Stomach smooth muscle (tissue), 2 donors: ENCODE results near the gene KMT2A.

Experiments used
- H3K27ac ChIP-seq: one replicate; pipeline ENCODE4 v1.7.0; 2013; ENCODE audit warnings: mild to moderate bottlenecking, low read length, inconsistent platforms
- H3K27me3 ChIP-seq, 2 donors: one replicate each; pipeline ENCODE4 v1.7.0; 2013; ENCODE audit warnings: low read length in 2 of 2; ENCODE audit not compliant: insufficient read depth in 2 of 2, control insufficient read depth in 1 of 2
- H3K36me3 ChIP-seq, 2 donors: one replicate each; pipeline ENCODE4 v1.7.0; 2013; ENCODE audit warnings: low read length in 2 of 2; ENCODE audit not compliant: control insufficient read depth in 2 of 2, insufficient read depth in 2 of 2
- H3K4me1 ChIP-seq: one replicate; pipeline ENCODE4 v1.7.0; 2013; ENCODE audit warnings: low read length; ENCODE audit not compliant: control insufficient read depth, insufficient read depth
- H3K4me3 ChIP-seq, 2 donors: one replicate each; pipeline ENCODE4 v1.7.0; 2013; ENCODE audit warnings: low read length in 2 of 2
- H3K9ac ChIP-seq, 2 donors: one replicate each; pipeline ENCODE4 v1.7.0; 2013; ENCODE audit warnings: low read length in 2 of 2, mild to moderate bottlenecking in 1 of 2
- H3K9me3 ChIP-seq, 2 donors: one replicate each; pipeline ENCODE4 v1.7.0; 2013; ENCODE audit warnings: low read length in 2 of 2; ENCODE audit not compliant: control insufficient read depth in 2 of 2
- donor health status: healthy.
- donor health status: Pancreatic carcinoma.

Gene KMT2A

GRCh38 chr11:118435290-118435892 lies 901 bp upstream of the KMT2A start:
- H3K27ac ChIP-seq: peak overlapping the region; percentile 58
- H3K9ac ChIP-seq: peak overlapping the region; percentile 8 to 47
- no peaks in the 10 kb centered on the region for H3K27me3 ChIP-seq
- no peaks in the 10 kb centered on the region for H3K36me3 ChIP-seq
- peak overlapping the region; percentile 83 to 88 for H3K4me3 ChIP-seq
- H3K4me1 ChIP-seq: peaks cover 27% of the 10 kb centered on the region
- H3K9me3 ChIP-seq: no peaks in the 10 kb centered on the region

- Histone ChIP-seq H3K36me3 (no peaks in the 10 kb centered on the region), H3K4me3 (peak overlapping the region; percentile 79 to 81), H3K9me3 (no peaks in the 10 kb centered on the region), H3K27me3 (no peaks in the 10 kb centered on the region), H3K27ac (peak overlapping the region; percentile 81), H3K9ac (peak overlapping the region; percentile 78 to 87), H3K4me1 (peaks cover 29% of the 10 kb centered on the region)
Observed at GRCh38 chr11:118436639-118437207, 431 bp downstream of the KMT2A start.

DNA sequence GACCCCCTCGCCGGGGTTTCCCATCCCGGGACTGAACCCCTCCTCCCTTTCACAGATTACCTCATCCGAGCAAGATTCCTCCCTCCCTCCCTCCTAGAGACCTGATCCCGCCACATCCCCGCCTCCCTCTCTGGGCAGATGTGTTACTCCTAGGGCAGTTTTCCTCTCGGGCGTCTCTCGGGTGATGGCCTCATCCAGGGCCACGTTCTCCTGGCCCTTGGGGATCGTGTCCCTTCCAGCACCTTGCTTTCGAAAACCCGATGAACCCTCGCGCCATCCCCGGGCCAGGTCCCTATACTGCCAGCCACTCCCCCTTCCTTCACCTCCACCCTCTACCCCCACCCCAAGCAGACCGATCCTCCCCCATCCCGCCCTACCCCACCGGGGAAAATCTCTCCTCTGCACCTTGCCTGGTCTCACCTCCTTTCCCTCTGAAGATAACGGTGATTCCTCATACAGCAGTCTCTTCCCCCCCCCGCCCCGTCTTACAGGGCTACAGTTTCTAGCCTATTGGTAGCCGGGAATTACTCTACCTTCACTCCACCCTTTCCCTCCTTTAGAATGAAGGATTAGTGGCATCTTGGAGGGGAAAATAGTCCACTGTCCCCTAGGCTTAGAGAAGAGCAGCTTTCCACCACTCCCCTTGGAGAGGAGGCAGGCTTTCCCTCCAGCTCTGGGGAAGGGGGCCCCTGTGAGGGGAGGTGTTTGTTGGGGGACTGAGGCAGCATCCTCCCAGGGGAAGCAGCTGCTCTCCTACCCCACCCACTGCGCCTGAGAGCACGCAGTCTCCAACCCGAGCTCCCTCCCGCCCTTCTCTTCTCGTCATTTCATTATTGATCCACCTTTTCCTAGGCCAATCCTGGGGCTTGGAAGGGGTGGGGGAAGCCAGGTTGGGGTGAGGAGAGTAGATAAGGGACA lies 1.2 kb downstream of the KMT2A start:
- peak overlapping the region; percentile 79 to 81 for H3K4me3 ChIP-seq
- H3K27ac ChIP-seq: peak overlapping the region; percentile 81
- no peaks in the 10 kb centered on the region for H3K36me3 ChIP-seq
- H3K27me3 ChIP-seq: no peaks in the 10 kb centered on the region
- H3K9me3 ChIP-seq: no peaks in the 10 kb centered on the region
- peak overlapping the region; percentile 78 to 87 for H3K9ac ChIP-seq
- peaks cover 30% of the 10 kb centered on the region for H3K4me1 ChIP-seq

- H3K9ac ChIP-seq: peak overlapping the region; percentile 71 to 87
- H3K4me1 ChIP-seq: peaks cover 30% of the 10 kb centered on the region
- H3K9me3 ChIP-seq: no peaks in the 10 kb centered on the region
- no peaks in the 10 kb centered on the region for H3K27me3 ChIP-seq
- H3K36me3 ChIP-seq: no peaks in the 10 kb centered on the region
- peak overlapping the region; percentile 81 for H3K27ac ChIP-seq
- peak overlapping the region; percentile 79 to 81 for H3K4me3 ChIP-seq
Observed at GRCh38 chr11:118438314-118438931, 2.1 kb downstream of the KMT2A start.

GRCh38 chr11:118439646-118440045 lies 3.4 kb downstream of the KMT2A start:
- H3K27ac ChIP-seq: no peak overlapping the region
- no peaks in the 10 kb centered on the region for H3K36me3 ChIP-seq
- no peak overlapping the region for H3K9ac ChIP-seq
- H3K9me3 ChIP-seq: no peaks in the 10 kb centered on the region
- H3K4me1 ChIP-seq: peaks cover 25% of the 10 kb centered on the region
- no peak overlapping the region for H3K4me3 ChIP-seq
- no peaks in the 10 kb centered on the region for H3K27me3 ChIP-seq

DNA sequence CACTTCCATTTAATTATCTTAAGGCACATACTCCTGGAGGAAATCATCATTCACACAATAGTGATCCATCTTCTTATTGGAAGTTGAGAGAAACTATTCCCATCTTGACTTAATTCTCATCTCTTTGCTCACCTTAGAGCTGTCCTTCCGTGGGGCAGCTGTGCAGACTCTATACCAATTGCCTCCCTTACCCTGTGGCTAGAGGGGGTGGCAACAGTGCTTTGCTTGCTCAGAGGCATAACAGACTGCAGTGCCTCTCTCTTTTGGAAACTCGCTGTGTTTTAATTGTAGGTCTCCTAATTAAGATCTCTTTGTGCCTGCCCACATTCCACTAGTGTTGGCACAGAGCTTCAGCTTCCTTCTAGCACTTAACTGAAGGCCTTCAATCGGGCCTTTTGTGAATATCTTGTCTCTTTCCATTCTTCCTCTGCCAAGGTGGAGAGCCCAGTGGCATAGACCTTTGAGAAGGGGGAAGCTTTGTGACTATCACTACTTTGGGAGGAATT lies 5.5 kb downstream of the KMT2A start:
- H3K4me1 ChIP-seq: peaks cover 17% of the 10 kb centered on the region
- no peaks in the 10 kb centered on the region for H3K36me3 ChIP-seq
- H3K9ac ChIP-seq: no peak overlapping the region
- H3K27ac ChIP-seq: no peak overlapping the region
- no peaks in the 10 kb centered on the region for H3K9me3 ChIP-seq
- peak overlapping the region in 1 of 2 donors; percentile 10 for H3K4me3 ChIP-seq
- H3K27me3 ChIP-seq: no peaks in the 10 kb centered on the region

DNA sequence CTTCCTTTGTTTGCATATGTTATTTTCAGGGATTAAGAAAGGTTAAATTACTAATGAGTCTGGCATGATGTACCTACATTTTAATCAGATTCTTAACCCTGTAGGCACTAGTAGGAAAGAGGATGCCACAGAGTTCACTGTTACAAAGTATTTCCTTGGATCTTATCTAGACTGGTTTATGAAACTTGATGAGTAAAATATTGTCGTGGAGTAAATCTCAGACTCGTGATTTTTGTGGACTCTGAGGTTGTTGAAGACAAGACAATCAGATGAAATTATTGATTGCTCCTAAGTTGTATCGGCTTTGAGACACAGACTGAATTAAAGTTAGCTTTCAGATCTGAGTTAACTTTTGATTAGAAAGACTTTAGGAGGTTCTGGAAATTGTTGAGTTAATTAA lies 6.0 kb downstream of the KMT2A start:
- Histone ChIP-seq H3K27ac (no peak overlapping the region), H3K9me3 (no peaks in the 10 kb centered on the region), H3K4me3 (no peak overlapping the region), H3K4me1 (peaks cover 17% of the 10 kb centered on the region), H3K27me3 (no peaks in the 10 kb centered on the region), H3K9ac (no peak overlapping the region), H3K36me3 (no peaks in the 10 kb centered on the region)

DNA sequence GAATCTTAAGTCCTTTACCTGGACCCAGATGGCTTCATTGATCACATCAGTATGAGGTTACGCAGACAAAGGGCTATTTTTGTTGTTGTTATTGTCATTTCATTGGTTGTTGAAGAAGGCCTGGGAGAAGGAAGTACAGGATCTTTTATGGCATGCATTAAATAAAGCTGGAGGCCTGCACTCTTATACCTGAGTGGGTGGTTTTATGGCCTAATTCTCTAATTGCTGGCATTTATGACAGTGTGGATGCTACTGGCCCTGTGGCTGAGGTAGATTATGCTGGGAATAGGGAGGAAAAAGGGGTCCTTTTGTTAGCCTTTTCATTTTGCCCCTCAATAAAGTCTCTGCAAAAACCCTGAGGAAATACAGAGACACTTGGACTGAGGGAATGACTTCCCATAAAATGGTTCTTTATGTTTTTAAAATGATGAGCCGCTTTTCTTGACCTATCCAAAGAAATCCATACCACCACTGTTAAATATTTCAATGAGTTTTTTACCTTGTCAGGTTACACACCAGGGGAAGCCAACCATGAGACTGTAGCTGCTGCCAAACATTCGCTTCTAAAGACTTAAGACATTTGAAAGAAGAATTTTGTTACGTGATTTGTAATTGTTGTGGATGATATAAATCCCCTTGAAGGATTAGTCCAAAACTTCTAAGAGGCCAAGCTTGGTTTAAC lies 6.8 kb downstream of the KMT2A start:
- H3K4me3 ChIP-seq: no peak overlapping the region
- H3K9ac ChIP-seq: no peak overlapping the region
- H3K36me3 ChIP-seq: no peaks in the 10 kb centered on the region
- peaks cover 10% of the 10 kb centered on the region for H3K4me1 ChIP-seq
- no peaks in the 10 kb centered on the region for H3K9me3 ChIP-seq
- no peak overlapping the region for H3K27ac ChIP-seq
- no peaks in the 10 kb centered on the region for H3K27me3 ChIP-seq

DNA sequence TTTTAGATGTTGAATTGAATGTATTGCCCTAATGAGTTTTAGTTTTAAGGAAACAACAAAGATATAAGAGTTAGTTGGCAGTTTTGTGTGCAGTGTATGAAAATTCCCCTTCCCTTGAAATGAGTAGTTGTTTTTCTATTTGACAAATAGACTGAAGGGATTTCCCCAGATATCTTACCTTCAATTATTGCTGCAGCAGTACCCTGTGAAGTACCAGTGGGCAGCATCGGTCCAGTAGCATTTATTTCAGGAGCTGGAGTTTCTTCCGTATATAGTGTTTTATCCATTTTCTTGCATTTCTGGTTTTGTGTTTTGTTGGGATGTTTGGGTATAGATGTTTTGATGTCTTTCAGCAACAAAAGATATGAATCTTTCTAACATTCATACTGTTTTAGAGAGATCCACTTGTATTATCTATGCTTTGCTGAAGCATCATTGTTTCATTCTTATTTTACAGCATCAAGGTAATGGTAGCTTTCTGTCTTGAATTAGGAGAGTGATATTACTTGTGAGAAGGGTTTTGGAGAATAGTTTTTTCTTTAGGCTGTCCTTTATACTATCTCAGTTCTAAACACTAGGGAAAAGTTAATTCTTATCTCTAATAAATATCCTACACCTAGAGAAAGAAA lies 7.4 kb downstream of the KMT2A start:
- Histone ChIP-seq H3K36me3 (no peaks in the 10 kb centered on the region), H3K4me3 (no peak overlapping the region), H3K9ac (no peak overlapping the region), H3K9me3 (no peaks in the 10 kb centered on the region), H3K27me3 (no peaks in the 10 kb centered on the region), H3K4me1 (peaks cover 4% of the 10 kb centered on the region), H3K27ac (no peak overlapping the region)

DNA sequence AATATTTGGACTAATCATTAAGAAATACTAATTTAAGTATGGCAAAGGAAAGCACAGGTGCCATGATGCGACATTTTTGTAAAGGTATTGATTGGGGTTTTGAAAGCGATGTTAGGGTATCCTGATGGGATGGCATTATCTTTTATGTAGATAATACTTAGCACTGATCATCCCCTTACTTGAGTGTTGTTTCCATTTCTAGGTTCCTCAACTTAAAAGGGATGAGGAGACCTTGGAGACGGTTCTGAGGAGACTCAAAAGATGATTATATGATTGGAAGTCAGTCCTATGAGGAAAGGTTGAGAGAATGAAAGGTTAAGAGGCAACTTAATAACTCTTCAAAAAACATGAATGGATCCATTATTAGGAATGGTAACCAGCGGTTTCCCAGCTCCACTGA lies 11.1 kb downstream of the KMT2A start:
- Histone ChIP-seq H3K27ac (no peak overlapping the region), H3K27me3 (no peaks in the 10 kb centered on the region), H3K9me3 (no peaks in the 10 kb centered on the region), H3K4me3 (no peak overlapping the region), H3K4me1 (no peaks in the 10 kb centered on the region), H3K9ac (no peak overlapping the region), H3K36me3 (peaks cover 0 to 5% of the 10 kb centered on the region in 2 donors)
